Activated CD4-positive, alpha-beta T cell treated with anti-CD3 and anti-CD28 coated beads, Interleukin-2, amount 50 U/mL, for 48 hours (primary cell): ENCODE data around the gene SRRT.

ENCODE experiments used
- DNase-seq, 2 experiments: peaks; one replicate each; pipeline ENCODE4 v3.0.0-alpha.2; 2020

Gene SRRT

DNA sequence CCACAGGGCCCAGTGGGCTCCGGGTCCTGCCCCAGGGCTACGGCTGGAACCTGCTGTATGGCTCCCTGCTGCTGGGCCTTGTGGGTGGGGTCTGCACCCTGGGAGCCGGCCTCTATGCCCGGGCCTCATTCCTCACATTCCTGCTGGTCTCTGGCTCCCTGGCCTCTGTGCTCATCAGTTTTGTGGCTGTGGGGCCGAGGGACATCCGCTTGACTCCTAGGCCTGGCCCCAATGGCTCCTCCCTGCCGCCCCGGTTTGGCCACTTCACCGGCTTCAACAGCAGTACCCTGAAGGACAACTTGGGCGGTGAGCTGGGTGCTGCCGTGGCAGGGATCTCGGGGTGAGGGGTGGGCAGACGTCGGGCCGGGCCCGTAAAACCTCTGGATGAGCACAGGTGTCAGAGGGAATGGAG is 18.0 kb upstream of the SRRT start:
- no peak for DNase-seq

GRCh38 chr7:100859856-100860255 is 15.0 kb upstream of the SRRT start:
- DNase-seq: no peak

GRCh38 chr7:100860702-100861615 is 13.9 kb upstream of the SRRT start:
- DNase-seq: no peak

- no peak for DNase-seq
These were observed 13.3 kb upstream of the SRRT start for GRCh38 chr7:100861616-100861985.

DNA sequence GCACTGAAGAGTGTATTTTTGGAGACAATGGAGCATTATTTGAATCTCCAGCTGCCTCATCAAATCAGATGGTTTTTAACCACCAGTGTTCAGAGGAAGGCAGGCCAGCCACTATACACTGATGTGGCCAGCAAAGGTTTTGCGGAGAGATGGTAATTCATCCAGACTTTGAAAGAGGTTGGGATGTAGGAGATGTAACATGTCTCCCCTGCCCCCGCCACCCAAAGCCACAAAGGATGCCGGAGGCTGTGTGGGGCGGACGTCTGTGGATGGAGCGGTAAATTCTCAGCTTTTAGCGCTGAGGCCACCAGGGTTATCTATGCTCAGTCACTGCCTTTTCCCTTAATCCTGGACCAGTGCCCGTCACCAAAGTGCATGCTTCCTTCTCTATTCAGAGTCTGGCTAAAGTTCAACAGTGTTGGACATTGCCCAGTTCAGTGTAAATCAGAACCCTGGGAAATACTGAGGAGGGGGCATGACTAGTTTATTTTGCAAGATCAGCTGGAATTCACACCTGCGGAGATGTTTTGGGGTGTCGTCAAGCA is 11.4 kb upstream of the SRRT start:
- no peak for DNase-seq

- DNase-seq: no peak
These were observed 10.5 kb upstream of the SRRT start for GRCh38 chr7:100864263-100864845.

GRCh38 chr7:100865372-100865911 is 9.5 kb upstream of the SRRT start:
- no peak for DNase-seq

- DNase-seq: peak; percentile 17 to 19
These were observed 8.8 kb upstream of the SRRT start for GRCh38 chr7:100865938-100866728.

DNA sequence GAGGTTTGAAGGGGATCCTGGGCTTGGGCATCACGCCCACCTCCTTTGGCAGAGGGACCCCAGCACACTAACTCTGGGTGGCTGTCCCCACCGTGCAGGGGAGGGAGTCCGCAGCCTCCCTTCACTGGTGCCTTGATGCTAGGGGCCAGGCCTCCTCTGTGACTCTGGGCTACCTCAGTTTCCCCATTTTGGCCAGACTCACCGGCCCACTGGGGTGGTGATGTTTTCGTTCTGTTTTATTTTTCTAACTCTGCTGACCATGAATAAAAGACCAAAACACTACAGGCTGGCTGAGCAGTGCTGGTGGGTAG is 8.2 kb upstream of the SRRT start:
- DNase-seq: no peak

DNA sequence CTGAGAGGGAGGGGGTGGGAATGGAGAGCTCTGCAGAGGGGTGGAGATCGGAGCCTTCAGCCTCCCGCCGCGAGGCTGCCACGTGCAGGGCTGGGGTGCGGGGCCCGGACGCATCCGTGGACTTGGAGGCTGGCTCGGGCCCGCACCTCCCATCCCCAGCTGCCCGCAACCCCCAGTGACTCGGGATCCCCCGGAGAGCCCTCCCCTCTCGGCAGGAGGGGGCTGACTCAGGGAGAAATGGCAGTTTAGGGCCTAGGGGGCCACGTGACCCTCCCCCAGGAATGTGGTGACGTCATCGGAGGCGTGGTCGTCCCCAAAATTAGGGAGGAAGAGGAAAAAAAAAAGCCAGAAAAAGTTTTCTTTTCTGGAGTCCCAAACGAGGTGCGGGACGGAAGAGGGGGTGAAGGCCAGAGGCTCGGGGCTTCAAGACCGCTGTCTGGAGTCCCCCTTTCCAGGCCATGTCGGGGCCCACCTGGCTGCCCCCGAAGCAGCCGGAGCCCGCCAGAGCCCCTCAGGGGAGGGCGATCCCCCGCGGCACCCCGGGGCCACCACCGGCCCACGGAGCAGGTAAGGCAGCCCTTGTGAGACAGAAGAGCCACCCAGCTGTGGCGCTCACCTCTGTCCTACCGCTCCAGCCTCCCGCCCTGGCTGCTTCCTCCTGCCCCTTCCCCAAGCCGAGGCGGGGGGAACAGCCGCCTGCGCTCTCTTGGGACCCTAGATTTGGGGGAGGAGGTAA is 7.7 kb upstream of the SRRT start, which contains the start of gene TRIP6:
Gene TRIP6 (plus strand): TSS at position 348 of the 736 bp plus-strand sequence. CDS start 111 bp downstream, at position 459.
- peak; percentile 80 to 86 for DNase-seq

DNA sequence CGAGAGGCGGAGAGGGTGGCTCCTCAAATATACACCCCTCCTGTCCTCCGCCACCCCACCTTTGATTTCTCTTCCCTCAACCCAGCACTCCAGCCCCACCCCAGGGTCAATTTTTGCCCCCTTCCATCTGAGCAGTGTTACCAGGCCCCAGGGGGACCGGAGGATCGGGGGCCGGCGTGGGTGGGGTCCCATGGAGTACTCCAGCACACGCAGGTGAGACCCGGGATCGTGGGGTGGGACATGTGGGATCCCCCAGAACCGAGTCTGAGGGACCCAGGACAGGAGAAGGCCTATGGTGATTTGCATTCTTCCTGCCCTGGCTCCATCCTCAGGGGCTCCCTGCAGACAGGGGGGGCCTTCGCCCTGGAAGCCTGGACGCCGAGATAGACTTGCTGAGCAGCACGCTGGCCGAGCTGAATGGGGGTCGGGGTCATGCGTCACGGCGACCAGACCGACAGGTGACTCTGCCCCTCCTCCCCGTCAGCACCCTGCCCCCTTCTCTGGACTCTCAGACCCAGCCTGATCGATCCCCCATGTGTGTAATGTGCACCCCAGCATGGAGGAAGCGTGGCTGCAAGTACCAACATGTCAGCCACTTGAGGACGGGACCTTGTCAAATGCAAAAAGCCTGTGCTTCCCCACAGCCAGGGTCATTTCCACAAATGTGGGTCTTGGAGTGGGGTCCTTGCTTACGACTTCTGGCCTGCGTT is 7.0 kb upstream of the SRRT start:
- DNase-seq: no peak

DNA sequence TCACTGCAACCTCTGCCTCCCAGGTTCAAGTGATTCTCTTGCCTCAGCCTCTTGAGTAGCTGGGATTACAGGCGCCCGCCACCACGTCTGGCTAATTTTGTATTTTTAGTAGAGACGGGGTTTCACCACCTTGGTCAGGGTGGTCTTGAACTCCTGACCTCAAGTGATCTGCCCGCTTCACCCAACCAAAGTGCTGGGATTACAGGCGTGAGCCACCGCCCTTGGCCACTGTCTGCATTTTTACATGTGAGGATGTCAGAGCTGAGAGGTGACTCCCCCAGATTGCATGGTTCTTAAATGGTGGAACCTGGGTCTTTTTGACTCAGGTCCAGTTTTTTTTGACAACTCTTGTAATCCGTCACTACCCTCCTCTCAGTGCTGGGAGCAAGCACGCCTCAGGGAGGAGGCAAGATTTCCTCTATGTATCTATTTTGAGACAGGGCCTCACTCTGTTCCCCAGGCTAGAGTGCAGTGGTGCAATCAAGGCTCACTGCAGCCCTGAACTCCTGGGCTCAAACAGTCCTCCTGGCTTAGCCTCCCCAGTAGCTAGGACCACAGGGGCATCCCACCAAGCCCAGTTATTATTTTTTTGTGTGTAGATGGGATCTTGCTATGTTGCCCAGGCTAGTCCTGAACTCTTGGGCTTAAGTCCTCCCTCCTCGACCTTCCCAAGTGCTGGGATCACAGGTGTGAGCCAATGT is 1.2 kb upstream of the SRRT start:
- DNase-seq: no peak

DNA sequence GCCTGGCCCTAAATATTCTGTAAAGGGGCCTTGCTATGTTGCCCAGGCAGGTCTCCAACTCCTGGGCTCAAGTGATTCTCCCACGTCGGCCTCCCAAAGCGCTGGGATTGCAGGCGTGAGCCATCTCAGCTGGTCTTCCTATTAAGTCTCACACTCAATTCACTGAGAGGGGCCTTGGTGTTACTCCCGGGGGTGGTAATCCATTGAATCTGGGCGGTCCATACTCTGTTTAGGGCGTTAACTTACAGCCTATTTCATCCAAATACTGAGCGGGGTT is 665 bp upstream of the SRRT start:
- no peak for DNase-seq

DNA sequence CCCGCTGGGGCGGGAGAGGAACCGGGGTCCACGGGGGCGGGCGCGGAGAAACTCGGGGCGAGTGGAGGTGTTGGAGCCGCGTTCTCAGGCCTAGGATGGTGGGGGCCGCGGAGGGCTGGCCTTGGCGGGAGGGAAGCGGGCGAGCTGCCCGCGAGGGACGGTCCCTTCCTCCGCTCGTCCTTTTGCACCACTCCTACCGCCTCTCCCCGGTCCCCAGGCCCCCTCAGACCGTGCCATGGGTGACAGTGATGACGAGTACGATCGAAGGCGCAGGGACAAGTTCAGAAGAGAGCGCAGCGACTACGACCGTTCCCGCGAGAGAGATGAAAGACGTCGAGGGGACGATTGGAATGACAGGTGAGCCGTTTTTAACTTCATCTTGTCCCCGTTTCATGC is 451 bp downstream of the SRRT start:
- peak in 1 of 2 experiments; percentile 49 for DNase-seq

GRCh38 chr7:100878013-100878412 is 3.1 kb downstream of the SRRT start:
- DNase-seq: no peak

- no peak for DNase-seq
These were observed 3.8 kb downstream of the SRRT start for GRCh38 chr7:100878685-100879084.

- DNase-seq: no peak
These were observed 4.9 kb downstream of the SRRT start for GRCh38 chr7:100879685-100880261.

GRCh38 chr7:100880645-100881044 is 5.7 kb downstream of the SRRT start:
- DNase-seq: no peak

DNA sequence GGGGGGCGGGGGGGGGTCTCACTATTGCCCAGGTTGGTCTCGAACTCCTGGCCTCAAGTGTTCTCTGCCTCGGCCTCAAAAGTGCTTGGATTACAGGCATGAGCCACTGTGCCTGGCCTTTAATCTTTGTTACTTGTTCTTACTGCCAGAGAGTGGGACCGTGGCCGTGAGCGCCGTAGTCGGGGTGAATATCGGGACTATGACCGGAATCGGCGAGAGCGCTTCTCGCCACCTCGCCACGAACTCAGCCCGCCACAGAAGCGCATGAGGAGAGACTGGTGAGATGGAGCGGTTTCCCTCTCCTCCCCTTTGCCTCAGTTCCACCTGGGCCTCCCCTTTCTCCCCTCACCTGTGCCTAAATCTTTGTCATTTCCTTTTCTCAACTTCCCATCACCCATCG is 6.2 kb downstream of the SRRT start:
- DNase-seq: no peak

GRCh38 chr7:100882201-100882600 is 7.3 kb downstream of the SRRT start:
- DNase-seq: no peak
